Measurements from ENCODE around the gene PRKCB. TPM values are rescaled to one million over a fixed set of nuclear protein-coding genes. Genes with fewer than 3 reads are reported as not detected.
"Not testable (repeated sequence)": the region's sequence is repeated elsewhere in the genome, so short reads cannot be mapped to it uniquely, and the experiment has no call there.

The PRKCB gene
- total RNA-seq, 1 donor from 2014 or later: 79.4 TPM

- intact Hi-C loops (cut with micrococcal nuclease): loop anchor here (1.0 to 10.0 kb wide), 2 partner anchors 53 to 181 kb away; no protein-coding TSS in a partner anchor
These were observed 236.0 kb downstream of the PRKCB start for GRCh38 chr16:24071666-24072360.

GRCh38 chr16:24073321-24073720, 237.5 kb downstream of the PRKCB start:
- intact Hi-C loops (cut with micrococcal nuclease): loop anchor here (10.0 kb wide), 1 partner anchor 51 kb away; no protein-coding TSS in a partner anchor

- intact Hi-C loops (cut with micrococcal nuclease): loop anchor here (10.0 kb wide), 1 partner anchor 50 kb away; no protein-coding TSS in a partner anchor
These were observed 238.8 kb downstream of the PRKCB start for GRCh38 chr16:24074574-24074973.

- intact Hi-C loops (cut with micrococcal nuclease): loop anchor here (10.0 kb wide), 1 partner anchor 49 kb away; no protein-coding TSS in a partner anchor
These were observed 239.5 kb downstream of the PRKCB start for GRCh38 chr16:24075302-24075701.

GRCh38 chr16:24075931-24076716, 240.3 kb downstream of the PRKCB start:
- intact Hi-C loops (cut with micrococcal nuclease): loop anchor here (10.0 kb wide), 1 partner anchor 49 kb away; no protein-coding TSS in a partner anchor

GRCh38 chr16:24077292-24077691, 241.5 kb downstream of the PRKCB start:
- intact Hi-C loops (cut with micrococcal nuclease): loop anchor here (10.0 kb wide), 1 partner anchor 48 kb away; no protein-coding TSS in a partner anchor

- intact Hi-C loops (cut with micrococcal nuclease): loop anchor here (10.0 kb wide), 1 partner anchor 47 kb away; no protein-coding TSS in a partner anchor
These were observed 242.2 kb downstream of the PRKCB start for GRCh38 chr16:24077966-24078365.

GRCh38 chr16:24085666-24086065, 249.9 kb downstream of the PRKCB start:
- intact Hi-C loops (cut with micrococcal nuclease): no loop called here

- intact Hi-C loops (cut with micrococcal nuclease): no loop called here
These were observed 252.2 kb downstream of the PRKCB start for GRCh38 chr16:24087891-24088410.

GRCh38 chr16:24088767-24089166, 253.0 kb downstream of the PRKCB start:
- intact Hi-C loops (cut with micrococcal nuclease): no loop called here

GRCh38 chr16:24091125-24091524, 255.3 kb downstream of the PRKCB start:
- intact Hi-C loops (cut with micrococcal nuclease): loop anchor here (5.0 kb wide), 1 partner anchor 49 kb away; no protein-coding TSS in a partner anchor

GRCh38 chr16:24093049-24093448, 257.3 kb downstream of the PRKCB start:
- intact Hi-C loops (cut with micrococcal nuclease): loop anchor here (5.0 kb wide), 1 partner anchor 51 kb away; no protein-coding TSS in a partner anchor

- intact Hi-C loops (cut with micrococcal nuclease): loop anchor here (5.0 kb wide), 1 partner anchor 52 kb away; no protein-coding TSS in a partner anchor
These were observed 258.9 kb downstream of the PRKCB start for GRCh38 chr16:24094660-24095059.

GRCh38 chr16:24098896-24099295, 263.1 kb downstream of the PRKCB start:
- intact Hi-C loops (cut with micrococcal nuclease): no loop called here

- intact Hi-C loops (cut with micrococcal nuclease): no loop called here
These were observed 265.6 kb downstream of the PRKCB start for GRCh38 chr16:24101431-24101830.

GRCh38 chr16:24102209-24102660, 266.5 kb downstream of the PRKCB start:
- intact Hi-C loops (cut with micrococcal nuclease): no loop called here

GRCh38 chr16:24105471-24105870, 269.7 kb downstream of the PRKCB start:
- intact Hi-C loops (cut with micrococcal nuclease): not testable (repeated sequence)

GRCh38 chr16:24108090-24108489, 272.3 kb downstream of the PRKCB start:
- intact Hi-C loops (cut with micrococcal nuclease): not testable (repeated sequence)

GRCh38 chr16:24111724-24112302, 276.0 kb downstream of the PRKCB start:
- intact Hi-C loops (cut with micrococcal nuclease): no loop called here

- intact Hi-C loops (cut with micrococcal nuclease): no loop called here
These were observed 277.4 kb downstream of the PRKCB start for GRCh38 chr16:24113115-24113745.

GRCh38 chr16:24114876-24115275, 279.1 kb downstream of the PRKCB start:
- intact Hi-C loops (cut with micrococcal nuclease): no loop called here
